GM18867 (cell line): ENCODE data around the gene HS3ST3B1.

Experiments
- ATAC-seq: cut with Tn5 transposase; IDR thresholded peaks from one replicate; pipeline ENCODE4 v1.9.1; 2021; ENCODE audit warnings: mild to moderate bottlenecking, moderate library complexity; ENCODE audit not compliant: unreplicated experiment

The HS3ST3B1 gene

DNA sequence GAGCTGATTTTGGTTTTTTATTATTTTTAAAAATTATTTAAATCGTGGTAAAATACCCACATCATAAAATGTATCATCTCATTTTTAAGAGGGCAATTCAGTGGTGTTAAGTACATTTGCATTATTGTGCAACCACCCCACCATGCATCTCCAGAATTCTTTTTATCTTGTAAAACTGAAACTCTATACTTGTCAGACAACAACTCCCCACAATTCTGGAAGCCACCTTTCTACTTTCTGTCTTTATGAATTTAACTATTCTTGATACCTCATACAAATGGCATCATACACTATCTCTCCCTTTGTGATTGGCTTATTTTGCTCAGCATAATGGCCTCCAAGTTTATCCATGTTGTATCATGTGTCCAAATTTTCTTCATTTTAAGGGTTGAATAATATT lies 97.9 kb downstream of the HS3ST3B1 start:
- no peak for ATAC-seq
